CD4-positive, alpha-beta T cell treated with Interferon gamma for 1 hour (primary cell): ENCODE measurements around the gene TNFRSF12A.
A peak's percentile ranks its signal among the peaks of the same experiment; 100 is the strongest.

ENCODE experiments used
- DNase-seq: peaks from one replicate; pipeline ENCODE4 v3.0.0-alpha.2; 2020

The TNFRSF12A gene

DNA sequence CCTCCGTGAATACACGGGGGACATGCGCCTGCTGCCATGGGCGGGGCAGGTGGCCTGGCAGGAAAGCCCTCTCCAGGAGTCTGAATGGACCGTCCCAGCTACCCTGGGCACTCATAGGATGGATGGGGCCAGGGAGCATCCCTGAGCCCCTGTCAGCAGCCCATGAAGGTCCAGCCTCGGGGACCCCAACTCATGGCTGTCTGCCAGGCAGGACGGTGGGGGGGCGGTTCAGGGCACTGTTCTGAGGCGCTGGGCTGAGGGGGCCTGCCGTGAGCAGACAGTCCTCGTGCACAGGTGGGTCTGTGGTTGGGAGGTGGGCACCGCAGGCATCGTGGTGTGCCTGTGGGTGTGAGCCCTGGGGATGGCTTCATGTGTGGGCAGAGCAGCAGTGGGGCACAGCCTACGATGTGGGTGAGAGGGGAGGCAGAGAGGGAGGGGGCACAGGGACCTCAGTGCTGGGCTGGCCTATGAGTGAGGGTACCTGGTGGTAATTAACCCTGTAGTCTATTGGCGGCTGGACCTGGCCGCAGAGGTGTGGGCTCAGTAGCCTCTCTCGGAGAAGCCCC, 33.5 kb upstream of the TNFRSF12A start:
- no peak for DNase-seq

DNA sequence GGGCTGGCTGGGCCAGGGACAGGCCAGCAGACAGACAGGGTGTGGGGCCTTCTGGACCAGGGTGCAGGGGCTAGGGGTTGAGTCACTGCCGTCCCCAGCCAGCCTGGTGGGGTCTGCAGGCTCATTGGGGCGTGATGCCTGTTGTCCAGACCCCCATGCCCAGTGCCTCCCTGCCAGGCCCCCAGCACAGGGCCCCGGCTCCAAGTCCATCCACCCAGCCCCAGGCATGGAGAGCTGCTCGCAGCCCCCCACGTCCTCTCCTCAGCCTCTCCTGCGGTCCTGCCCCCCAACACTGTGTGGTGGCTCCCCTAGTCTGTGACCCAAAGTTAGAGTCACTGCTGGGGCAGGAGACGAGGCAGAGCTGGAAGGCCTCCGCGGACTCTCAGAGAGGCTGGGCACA, 32.9 kb upstream of the TNFRSF12A start:
- no peak for DNase-seq

DNA sequence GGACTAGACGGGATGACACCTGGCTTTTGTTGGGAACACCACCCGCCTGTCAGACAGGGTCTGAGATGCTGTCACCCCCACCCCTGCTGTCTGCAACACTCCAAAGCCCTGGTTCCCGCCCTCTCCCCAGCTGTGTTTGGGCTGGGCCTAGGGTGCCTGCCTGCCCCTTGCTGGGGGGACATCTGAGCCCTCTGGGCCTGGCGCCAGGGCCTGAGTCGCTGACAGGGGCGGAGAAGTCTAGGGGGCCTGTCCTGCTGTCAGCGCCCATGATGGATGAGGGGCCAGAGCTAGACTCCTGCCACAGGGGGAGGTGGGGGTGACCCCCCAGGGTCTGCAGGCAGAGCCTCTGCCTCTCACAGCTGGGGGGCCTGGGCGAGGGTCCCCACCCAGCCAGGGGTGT, 32.3 kb upstream of the TNFRSF12A start:
- DNase-seq, result no peak

DNA sequence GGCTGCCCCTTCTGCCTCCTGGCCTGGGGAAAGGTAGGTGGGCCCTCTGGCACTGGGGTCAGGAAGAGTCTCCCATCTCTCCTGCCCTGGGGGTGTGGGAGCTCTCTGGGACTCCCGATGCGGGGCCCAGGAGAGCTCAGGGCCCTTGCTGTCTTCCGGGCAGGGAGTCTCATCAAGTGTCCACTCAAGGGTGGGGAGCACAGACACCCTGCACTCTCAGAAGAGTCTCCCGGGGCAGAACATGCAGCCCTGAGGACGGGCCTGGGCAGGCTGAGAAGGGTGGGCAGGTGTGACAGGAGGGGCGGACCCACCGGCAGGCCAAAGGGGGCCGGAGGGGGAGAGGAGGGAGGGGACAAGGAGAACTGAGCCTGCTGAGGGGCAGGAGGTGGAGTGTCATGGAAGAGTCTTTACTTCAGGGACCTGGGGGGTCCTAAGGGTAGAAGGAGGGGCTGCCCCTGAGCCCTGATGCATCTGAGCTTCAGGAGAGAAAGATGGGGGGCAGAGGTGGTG, 31.5 kb upstream of the TNFRSF12A start:
- DNase-seq, result no peak

DNA sequence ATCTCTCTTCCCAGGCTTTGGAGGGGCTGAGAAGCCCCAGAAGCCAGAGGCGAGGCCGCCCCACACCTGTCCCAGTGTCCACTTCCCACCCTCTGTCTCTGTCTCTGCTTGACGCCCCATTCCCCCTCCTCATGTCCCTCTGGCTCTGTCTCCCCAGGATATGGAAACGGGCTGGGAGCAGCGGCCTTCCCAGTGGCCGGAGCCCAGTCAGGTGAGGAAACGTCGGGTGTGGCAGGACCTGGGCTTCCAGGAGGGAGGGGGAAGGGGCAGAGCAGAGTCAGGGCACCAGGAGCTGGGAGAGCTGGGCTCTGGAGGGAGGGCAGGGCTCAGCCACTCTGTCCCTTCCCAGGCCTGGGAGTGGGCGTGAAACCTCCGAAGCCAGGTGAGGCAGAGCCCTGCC, 29.3 kb upstream of the TNFRSF12A start:
- no peak for DNase-seq

DNA sequence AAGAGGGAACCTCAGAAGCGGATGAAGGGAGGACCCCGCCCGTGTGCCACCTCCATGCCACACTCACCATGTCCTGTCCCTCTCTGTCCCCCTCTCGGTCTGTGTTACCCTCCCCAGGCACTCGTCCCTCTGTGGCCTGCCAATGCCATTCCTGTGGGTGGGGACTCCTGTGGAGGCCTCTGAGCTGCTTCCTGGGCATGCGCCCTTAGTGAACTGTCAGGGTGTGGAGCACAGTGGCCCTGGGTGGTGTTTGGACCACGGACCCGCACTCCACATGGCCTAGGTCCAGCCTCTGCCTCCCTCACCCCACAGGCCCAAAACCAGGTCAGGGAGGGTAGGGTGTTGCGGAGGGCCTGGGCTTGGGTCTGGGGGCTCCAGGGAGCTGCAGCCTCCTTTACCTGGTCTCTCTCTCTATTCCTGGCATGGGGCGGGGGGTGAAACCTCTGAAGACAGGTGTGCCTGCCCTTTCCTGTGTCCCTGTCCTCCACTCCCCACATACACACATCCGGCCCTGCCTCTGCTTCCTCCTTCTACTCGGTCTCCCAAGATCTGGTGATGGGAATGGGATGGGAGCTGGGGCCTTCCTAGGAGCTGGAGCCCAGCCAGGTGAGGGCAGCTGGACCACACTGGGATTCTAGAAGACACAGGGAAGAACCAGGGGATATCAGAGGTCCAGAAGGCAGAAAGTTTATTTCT, 28.5 kb upstream of the TNFRSF12A start:
- no peak for DNase-seq

DNA sequence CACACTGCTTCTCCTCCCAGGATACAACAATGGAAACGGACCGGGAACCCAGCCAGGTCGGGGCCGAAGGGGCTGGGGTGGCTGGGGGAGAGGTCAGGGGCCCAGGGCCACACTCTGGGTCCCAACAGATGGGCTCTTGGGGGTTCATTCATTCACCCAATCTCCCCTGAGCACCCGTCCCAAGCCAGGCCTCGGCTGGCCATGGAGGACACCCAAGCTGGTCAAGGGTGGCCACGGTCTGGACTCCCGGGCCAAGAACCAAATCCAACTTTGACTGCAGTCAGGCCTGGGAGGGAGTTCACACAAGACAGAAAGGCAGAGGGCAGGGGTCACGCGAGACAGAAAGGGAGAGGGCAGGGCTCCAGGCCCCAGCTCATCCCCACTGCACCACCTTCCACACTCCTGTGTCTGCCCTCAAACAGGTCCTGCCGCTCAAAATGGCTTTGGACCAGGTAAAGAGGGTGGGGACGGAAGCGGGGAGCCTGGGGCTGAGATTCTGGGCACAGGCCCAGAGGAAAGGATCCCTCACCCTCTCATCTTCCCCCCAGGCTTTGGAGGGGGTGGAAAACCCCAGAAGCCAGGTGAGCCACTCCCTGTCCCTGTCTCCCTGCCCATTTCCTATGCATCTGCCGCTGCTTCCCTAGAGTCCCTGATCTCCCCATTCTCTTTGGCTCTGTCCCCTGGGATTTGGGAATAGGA, 27.6 kb upstream of the TNFRSF12A start:
- no peak for DNase-seq

DNA sequence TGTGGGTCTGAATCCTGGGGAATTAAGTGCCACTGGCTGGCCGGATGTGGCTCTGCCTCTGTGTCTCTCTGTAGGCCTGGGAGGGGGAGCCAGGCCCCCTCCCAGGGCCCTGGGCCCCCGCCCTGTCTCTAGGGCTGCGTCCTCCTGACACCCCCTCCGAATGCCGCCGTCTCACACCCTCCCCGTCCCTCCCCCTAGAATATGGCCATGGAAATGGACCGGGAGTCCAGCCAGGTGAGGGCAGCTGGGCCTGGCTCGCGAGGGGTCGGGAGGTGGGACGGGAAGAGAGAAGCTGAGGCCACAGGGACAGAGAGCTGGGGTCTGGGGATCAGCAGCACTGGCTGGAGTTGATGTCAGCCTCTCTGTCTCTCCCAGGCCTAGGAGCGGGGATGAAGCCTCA, 23.9 kb upstream of the TNFRSF12A start:
- DNase-seq, result no peak

DNA sequence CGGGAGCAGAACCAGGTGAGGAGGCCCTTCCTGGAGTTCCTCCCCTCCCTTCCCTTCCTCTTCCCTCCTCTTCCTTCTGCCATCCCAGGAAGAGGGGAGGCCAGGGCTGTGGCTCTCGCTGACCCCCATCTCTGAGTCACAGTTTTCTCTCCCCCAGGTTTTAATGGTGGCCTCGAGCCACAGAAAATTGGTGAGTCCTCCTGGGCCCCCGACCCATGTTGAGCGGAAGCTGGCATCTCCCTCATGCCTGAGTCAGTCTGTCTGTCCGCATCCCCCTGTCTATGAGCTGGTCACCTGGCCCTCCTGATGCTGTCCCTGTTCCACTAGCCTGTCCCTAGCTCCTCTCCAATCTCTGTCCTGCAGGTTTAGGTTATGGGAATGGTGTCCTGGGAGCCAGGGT, 20.2 kb upstream of the TNFRSF12A start:
- DNase-seq, result no peak

DNA sequence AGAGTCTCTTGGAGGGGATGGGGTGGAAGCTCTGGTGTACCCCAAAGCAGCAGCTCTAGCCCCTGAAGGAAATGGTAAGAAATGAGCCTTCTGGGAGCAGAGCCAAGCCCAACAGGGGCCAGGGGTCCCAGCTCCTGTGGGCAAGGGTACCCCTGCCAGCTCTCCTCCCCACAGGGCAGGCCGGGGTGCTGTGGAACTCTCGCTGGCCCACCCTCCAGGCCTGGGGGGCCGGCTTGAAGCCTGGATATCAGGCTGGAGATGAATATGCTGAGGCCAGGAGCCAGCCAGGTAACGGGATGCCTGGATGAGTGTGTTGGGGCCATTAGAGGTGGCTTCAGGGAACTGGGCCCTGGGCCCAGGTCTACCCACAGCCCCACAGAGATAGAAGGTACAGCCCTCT, 19.6 kb upstream of the TNFRSF12A start:
- DNase-seq, result no peak

DNA sequence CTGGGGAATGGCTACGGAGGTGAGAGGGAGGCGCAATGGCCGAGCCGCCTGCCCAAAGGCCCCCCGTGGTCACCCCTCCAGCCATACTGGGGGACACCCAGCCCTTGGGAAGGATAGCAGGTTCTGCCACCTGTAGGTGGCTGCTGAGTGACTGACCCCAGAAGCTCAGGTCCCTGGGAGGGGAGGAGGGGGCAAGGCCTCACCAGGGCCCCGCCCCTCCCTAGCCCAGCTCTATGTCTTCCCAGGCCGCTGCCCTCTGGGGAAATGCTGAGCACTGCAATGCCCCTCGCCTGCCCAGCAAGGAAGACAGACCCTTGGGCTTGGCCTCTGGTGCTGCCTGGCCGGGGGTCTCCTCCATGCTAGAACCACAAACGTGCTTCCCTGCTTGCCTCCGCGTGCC, 18.9 kb upstream of the TNFRSF12A start:
- DNase-seq, result no peak

DNA sequence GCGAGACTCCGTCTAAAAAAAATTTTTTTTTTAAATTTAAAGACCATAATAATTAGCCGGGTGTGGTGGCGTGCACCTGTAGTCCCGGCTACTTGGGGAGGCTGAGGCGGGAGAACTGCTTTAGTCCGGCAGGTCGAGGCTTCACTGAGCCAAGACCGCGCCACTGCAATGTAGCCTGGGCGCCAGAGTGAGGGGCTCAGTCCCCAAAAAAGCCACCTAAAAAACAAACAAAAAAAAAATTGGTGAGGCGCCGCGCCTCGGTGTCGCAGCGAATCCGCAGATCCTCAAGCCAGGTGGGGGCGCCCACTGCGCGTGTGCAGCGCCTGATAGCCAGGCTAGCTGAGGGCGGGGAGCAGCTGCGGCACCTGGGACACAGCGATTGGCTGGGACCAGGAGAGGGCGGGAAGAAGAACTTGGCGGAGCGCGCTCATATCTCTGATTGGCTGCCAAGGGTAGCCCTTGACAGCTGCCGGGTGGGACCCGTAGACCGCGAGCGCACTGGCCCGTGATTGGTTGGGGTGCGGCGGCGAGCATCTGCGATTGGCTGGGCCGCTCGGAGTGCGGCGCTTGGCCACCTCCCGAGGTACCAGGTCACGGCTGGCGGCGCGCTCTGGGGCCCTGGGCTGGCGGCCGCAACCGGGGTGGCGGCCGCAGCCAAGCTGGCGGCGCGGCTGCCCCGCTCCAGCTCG, 16.4 kb upstream of the TNFRSF12A start:
- DNase-seq, result peak; percentile 99

DNA sequence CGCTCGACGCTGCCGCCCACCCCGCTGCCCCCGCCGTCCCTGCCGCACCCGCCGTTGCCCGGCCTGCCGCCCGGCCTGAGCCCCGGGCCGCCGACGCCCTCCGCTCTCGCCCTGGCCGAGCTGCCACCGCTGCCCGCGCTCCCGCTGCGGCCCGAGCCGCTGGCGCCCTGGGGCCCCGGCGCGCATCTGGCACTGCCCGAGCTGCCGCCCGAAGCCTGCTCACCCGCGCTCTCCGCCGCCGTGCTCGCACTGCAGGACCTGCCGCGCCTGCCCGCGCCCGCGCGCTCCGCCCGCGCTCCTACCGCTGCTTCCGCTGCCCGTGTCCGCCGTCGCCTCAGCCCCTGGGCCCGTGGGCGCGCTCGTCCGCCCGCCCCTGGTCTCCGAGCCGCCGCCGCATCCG, 15.8 kb upstream of the TNFRSF12A start:
- no peak for DNase-seq

DNA sequence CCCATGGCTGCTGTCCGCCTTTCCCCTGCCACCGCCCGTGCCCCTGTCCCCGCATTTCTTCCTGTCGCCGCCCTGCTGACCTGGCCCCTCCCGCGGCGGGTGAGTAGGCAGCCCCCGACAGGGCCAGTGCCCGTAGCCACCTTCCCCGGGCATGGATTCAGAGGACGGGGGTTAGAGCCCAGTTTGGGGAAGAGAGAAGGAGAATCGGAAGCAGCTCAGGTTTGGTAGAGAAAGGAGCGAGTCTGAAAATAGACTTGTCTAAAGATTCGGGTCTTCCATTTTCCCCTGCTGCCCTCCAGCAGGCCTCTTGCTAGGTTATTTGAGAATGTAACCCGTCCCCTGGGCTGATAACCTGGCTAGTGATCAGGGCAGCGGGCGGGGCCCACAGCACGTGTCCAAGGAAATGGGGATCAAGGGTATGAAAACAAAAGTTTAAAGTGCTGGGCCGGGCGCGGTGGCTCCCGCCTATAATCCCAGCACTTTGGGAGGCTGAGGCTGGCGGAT, 15.3 kb upstream of the TNFRSF12A start:
- no peak for DNase-seq

DNA sequence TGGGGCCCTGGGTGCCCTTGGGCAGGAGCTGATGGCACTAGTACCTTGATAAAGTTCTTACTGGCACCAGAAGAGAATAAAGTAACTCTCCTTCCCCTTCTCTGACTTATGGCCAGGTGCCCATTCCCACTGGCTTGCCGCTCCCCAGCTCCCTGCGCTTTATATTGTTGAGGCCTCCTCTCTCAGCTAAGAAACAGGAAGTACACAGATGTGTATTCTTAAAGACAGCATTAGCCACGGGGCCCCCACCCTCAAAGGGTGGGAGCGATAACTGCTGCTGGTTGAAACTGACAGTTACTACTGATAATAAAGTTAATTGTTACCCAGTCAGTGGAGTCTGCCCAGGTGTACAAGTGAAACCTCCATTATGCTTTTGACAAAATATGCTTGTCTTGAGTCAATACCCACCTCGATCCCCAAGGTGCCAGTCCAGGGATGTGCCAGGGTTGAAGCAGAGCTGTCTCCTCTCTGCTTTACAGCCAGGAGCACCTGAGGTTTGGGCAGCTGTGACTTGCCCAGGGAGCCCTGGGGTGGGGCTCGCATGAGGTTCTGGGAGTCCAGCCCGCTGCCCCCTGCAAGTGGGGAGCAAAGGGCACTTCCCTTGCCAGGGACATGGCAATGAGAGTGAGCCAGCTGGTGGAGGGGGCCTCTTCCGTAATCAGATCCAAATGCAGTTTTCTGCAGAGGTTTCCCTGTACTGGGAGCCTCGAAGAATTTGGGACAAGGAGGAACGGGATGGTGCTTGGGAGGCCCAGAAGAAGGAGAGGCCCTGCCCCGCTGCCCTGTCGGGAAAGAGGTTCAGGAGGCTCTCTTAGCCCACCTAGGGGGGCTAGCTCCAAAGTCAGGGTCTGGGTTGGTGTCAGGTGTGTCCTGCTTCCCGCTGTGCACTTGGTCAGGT, 12.9 kb upstream of the TNFRSF12A start:
- DNase-seq, result no peak

DNA sequence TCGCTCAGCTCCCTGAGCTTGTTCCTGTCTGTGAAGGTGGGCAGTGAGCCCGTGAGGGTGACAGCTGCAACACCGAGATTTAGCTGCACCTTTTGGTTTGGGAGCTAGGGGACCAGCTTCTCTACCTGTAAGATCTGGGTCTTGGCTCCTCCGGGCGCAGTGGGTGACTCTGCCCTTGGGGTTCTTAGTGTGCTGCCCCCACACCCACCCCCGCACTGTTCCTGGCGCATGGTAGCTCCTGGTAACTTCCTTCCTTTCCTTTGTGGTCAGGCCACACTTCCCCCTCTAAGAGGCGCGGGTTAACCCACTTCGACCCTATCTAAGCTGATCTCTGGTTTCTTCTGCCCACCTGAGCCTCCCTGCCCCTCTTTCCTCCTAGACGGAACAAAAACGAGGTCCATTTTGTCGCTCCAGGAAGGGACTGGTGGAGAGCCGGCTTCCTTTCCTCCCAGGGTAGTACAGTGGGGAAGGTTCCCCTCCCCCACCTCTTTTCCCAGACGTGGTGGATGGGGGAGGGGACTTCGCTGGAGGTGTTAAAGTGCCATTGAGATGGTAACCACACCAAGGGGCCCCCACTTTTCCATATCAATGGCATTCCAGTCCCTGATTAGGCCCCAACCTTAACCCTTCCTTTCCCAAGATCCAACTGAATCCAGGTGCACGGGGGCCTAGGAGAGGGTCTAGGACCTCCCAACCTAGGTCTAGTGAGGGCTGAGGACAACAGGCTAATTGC, 12.0 kb upstream of the TNFRSF12A start:
- peak; percentile 20 for DNase-seq

DNA sequence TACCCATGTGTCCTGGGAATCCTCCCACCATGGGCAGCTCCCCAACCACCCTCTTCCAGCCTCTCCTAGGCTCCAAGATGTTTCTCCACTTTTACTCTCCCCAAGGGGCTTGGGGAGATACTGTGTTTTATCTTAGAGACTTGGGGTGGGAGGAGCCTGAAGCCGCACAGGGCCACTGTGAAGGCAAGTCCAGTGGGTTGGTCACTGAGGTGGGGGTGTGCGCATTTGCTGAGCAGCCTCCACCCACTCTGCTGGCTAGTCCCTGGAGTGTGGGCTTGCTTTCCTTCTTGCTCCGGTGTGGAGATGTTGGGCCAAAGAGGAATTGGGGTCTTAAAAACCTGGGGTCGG, 11.5 kb upstream of the TNFRSF12A start:
- no peak for DNase-seq

DNA sequence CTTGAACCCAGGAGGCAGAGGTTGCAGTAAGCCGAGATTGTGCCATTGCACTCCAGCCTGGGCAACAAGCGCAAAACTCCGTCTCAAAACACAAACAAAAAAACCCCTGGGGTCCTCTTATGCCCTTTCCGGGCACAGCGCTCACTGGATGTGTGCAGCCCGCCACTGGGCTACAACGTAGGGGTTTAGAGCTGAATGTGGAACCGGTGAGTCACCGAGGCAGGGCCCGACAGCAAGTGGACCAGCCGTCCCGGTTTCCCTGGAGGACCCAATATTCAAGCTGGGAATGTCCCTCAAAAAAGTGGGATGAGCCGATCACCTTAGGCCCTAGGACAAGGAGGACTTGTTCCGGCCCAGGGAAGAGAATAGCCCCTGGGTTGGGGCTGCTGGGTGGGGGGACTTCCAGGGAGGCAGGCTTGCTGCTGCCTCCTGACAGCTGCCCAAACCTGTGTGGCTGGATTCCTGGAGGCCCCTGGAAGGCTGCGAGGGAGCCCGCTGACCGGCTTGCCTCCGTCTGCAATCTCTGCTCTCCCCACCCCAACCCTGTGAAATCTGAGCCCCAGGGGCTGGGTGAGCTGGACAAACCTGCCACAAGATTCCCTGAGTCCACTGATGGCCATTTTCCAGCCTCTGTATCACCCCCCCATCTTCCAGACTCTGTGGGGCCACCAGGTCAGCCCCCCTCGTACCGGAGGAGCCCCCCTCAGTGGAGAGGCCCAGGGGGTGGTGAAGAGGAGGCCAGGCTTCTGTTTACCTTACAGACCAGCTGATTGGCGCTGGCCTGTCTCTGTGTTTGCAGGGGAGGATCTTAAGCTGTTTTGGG, 10.4 kb upstream of the TNFRSF12A start:
- DNase-seq, result no peak

DNA sequence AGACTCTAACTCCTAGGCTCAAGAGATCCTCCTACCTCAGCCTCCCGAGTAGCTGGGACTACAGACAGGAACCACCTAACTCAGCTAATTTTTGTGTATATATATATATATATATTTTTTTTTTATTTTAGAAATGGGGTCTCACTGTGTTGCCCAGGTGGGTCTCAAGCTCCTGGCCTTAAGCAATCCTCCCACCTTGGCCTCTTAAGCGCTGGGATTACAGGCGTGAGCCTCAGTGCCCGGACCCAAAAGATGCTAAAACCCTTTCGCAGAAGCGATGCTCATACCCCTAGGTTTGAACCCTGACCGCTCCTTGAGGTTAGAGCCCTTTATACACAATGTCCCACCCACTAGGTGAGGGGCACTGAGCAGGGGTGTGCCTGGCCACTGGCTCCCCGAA, 9.7 kb upstream of the TNFRSF12A start:
- DNase-seq, result no peak

DNA sequence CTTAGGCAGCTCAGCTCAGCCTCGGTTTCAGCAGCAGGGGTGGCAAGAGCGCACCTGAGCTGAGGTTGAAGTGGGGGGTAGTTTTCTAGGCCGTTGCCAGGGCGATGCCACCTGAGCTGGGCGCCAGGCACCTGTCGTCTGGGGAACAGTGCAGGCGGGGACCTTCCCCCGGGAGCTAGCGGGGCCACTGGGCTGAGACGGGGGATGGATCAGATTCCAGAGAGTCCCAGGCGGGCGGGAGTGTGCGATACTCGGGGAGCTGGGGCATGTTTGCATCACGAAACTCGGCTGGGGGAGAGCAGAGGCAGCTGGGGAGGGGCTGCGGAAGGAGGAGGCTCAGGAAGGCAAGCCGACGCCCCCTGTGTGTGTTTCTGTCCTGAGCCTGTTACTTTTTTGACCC, 7.9 kb upstream of the TNFRSF12A start:
- DNase-seq, result no peak
